ENCODE measurements around the gene ARHGEF37.

- no peak for TF ChIP-seq CTCF (IDR thresholded peaks at IDR 0.05; ENCODE audit: low read depth, low read length)
- no peak for TF ChIP-seq EZH2phosphoT487 (IDR thresholded peaks at IDR 0.05; ENCODE audit: low read depth)
Measured at GRCh38 chr5:149651686-149652085, 70.4 kb downstream of the ARHGEF37 start.
